Measurements from ENCODE around the gene SOWAHB. TPM values are rescaled to one million over a fixed set of nuclear protein-coding genes. Genes with fewer than 3 reads are reported as not detected.

The SOWAHB gene
- polyA plus RNA-seq, 1 of the 3 experiments (the other 2 are of a cell fraction): 0.05 TPM

DNA sequence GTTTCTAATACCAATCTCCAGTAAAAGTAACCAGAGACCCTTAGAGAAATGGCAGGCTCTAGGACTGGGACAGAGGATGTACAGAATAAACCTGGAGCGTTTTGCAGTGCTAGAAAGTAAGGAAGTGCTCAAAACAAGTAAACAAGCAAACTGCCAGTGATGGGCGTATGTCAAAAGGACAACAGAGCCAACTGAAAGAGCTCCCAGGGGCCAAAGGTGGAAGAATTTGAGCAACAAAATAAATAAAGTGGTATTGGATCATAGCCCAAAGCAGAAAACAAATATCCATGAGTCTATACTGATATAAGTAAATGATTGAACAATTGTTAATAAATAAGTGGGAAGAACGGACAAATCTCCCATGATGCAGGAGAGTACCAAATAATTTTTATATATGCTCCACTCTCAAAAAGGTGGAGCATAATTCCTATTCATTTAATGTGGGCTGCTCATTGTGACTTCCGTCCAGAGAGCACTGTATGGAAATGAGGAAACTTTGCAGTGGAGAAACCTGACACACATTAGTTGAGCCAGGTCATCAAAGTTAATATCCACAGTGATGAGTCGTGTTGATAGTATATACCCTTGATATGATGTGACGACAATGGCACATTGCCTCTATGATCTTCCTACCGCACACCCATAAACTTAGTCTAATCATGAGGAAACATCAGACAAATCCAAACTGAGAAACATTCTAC is 33.8 kb upstream of the SOWAHB start:
- Histone ChIP-seq H3K36me3 (replicated peaks in 1 of 2; ENCODE audit: control insufficient read depth in 1 of 2, insufficient read depth in 2 of 2, low read length in 1 of 2) (no peaks in the 10 kb centered on the region), H3K27me3 (ENCODE audit: insufficient read depth) (no peaks in the 10 kb centered on the region), H3K9me2 (no peaks in the 10 kb centered on the region), H3K4me1 (ENCODE audit: control insufficient read depth in 1 of 2, insufficient read depth in 2 of 2, low read depth in 1 of 2, low read length in 1 of 2) (0 out of 4 replicates have a peak, but pooled peaks cover 0 to 7% of the 10 kb centered on the region in 2 experiments), H3K79me2 (ENCODE audit: insufficient read depth) (no peaks in the 10 kb centered on the region), H3K4me2 (no peak overlapping the region), H3F3A (replicated peaks; ENCODE audit: insufficient read depth) (peaks cover 4% of the 10 kb centered on the region), H4K20me1 (ENCODE audit: insufficient read depth) (no peaks in the 10 kb centered on the region), H3K4me3 (ENCODE audit: low read depth in 2 of 2, low read length in 1 of 2) (no peak overlapping the region), H2AFZ (ENCODE audit: low read depth) (no peak overlapping the region), H3K9me3 (no peaks in the 10 kb centered on the region), H3K9ac (no peak overlapping the region), H3K27ac (ENCODE audit: low read depth in 2 of 2, low read length in 1 of 2) (no peak overlapping the region)
- CTCF ChIA-PET: no interaction called here
- TF ChIP-seq EZH2phosphoT487 (IDR thresholded peaks at IDR 0.05; ENCODE audit: borderline replicate concordance, low read depth): no peak
- TF ChIP-seq RAD21 (IDR thresholded peaks at IDR 0.05; ENCODE audit: low read length): no peak
- no peak for TF ChIP-seq FOXJ3 (CRISPR knock-in tag; IDR thresholded peaks at IDR 0.05)
- no peak for TF ChIP-seq YY1 (IDR thresholded peaks at IDR 0.05; ENCODE audit: low read depth)
- TF ChIP-seq SMC3 (IDR thresholded peaks at IDR 0.05; ENCODE audit: low read depth, low read length): no peak
- TF ChIP-seq FOXM1 (IDR thresholded peaks at IDR 0.05; ENCODE audit: low read depth): no peak
- no peak for TF ChIP-seq POLR2AphosphoS5 (IDR thresholded peaks at IDR 0.05; ENCODE audit: low read depth, low read length)
- TF ChIP-seq, protein P1, sequence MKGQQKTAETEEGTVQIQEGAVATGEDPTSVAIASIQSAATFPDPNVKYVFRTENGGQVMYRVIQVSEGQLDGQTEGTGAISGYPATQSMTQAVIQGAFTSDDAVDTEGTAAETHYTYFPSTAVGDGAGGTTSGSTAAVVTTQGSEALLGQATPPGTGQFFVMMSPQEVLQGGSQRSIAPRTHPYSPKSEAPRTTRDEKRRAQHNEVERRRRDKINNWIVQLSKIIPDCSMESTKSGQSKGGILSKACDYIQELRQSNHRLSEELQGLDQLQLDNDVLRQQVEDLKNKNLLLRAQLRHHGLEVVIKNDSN (IDR thresholded peaks at IDR 0.05; ENCODE audit: borderline replicate concordance, low read depth): no peak
- no peak for TF ChIP-seq NRF1 (IDR thresholded peaks at IDR 0.05; ENCODE audit: low read depth, low read length)
- TF ChIP-seq FOSL2 (IDR thresholded peaks at IDR 0.05; ENCODE audit: borderline replicate concordance, low read depth): no peak
- no peak for TF ChIP-seq MXI1 (IDR thresholded peaks at IDR 0.05; ENCODE audit: low read depth, low read length)
- TF ChIP-seq, protein P2, sequence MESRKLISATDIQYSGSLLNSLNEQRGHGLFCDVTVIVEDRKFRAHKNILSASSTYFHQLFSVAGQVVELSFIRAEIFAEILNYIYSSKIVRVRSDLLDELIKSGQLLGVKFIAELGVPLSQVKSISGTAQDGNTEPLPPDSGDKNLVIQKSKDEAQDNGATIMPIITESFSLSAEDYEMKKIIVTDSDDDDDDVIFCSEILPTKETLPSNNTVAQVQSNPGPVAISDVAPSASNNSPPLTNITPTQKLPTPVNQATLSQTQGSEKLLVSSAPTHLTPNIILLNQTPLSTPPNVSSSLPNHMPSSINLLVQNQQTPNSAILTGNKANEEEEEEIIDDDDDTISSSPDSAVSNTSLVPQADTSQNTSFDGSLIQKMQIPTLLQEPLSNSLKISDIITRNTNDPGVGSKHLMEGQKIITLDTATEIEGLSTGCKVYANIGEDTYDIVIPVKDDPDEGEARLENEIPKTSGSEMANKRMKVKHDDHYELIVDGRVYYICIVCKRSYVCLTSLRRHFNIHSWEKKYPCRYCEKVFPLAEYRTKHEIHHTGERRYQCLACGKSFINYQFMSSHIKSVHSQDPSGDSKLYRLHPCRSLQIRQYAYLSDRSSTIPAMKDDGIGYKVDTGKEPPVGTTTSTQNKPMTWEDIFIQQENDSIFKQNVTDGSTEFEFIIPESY (IDR thresholded peaks at IDR 0.05; ENCODE audit: borderline replicate concordance, low read depth): no peak
- no peak for TF ChIP-seq ELF1 (IDR thresholded peaks at IDR 0.05)
- no peak for TF ChIP-seq RXRA (IDR thresholded peaks at IDR 0.05; ENCODE audit: borderline replicate concordance, low read depth)
- no peak for TF ChIP-seq GATA2 (CRISPR knock-in tag; IDR thresholded peaks at IDR 0.05)
- TF ChIP-seq, protein P3, sequence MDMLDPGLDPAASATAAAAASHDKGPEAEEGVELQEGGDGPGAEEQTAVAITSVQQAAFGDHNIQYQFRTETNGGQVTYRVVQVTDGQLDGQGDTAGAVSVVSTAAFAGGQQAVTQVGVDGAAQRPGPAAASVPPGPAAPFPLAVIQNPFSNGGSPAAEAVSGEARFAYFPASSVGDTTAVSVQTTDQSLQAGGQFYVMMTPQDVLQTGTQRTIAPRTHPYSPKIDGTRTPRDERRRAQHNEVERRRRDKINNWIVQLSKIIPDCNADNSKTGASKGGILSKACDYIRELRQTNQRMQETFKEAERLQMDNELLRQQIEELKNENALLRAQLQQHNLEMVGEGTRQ (IDR thresholded peaks at IDR 0.05; ENCODE audit: borderline replicate concordance, low read depth, low read length): no peak
- TF ChIP-seq, protein P4, sequence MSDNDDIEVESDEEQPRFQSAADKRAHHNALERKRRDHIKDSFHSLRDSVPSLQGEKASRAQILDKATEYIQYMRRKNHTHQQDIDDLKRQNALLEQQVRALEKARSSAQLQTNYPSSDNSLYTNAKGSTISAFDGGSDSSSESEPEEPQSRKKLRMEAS (IDR thresholded peaks at IDR 0.05; ENCODE audit: low read depth): no peak
- WGBS (ENCODE audit: low lambda C conversion rate): 81% methylated on average over 7 of the region's 7 CpGs
- POLR2A ChIA-PET: interaction anchor here (0.7 kb wide), 1 partner anchor 21 kb away, joined by 3 read pairs; no protein-coding TSS in a partner anchor
- DNase-seq: no peak

Measured in SK-N-SH (cell line).